Hepatocyte (in vitro differentiated cells): ENCODE results near the gene CCDC157. TPM values are rescaled to one million over a fixed set of nuclear protein-coding genes. Genes with fewer than 3 reads are reported as not detected.

Source experiments
- DNase-seq: peaks from one replicate; pipeline ENCODE4 v3.0.0-alpha.2; 2016; ENCODE audit warnings: low spot score
- H2AFZ ChIP-seq: fragments of 200-600 bp; sonication (generic); 2 replicates; pipeline ENCODE4 v1.6.0; 2016; ENCODE audit warnings: antibody characterized with exemption, mild to moderate bottlenecking
- H3K27ac ChIP-seq: fragments of 200-600 bp; sonication (generic); 2 replicates; pipeline ENCODE4 v1.5.1; 2016; ENCODE audit warnings: mild to moderate bottlenecking
- H3K27me3 ChIP-seq: fragments of 200-600 bp; sonication (generic); 2 replicates; pipeline ENCODE4 v1.6.1; 2016
- H3K36me3 ChIP-seq: fragments of 200-600 bp; sonication (generic); replicated peaks from 2 replicates; pipeline ENCODE4 v1.5.1; 2016; ENCODE audit warnings: low read depth; ENCODE audit not compliant: insufficient read depth
- H3K4me1 ChIP-seq: fragments of 200-600 bp; sonication (generic); 2 replicates; pipeline ENCODE4 v1.5.1; 2016; ENCODE audit warnings: mild to moderate bottlenecking, moderate library complexity; ENCODE audit not compliant: insufficient read depth
- H3K4me2 ChIP-seq: fragments of 200-600 bp; sonication (generic); 2 replicates; pipeline ENCODE4 v1.6.0; 2016
- H3K4me3 ChIP-seq: fragments of 200-600 bp; sonication (generic); 2 replicates; pipeline ENCODE4 v1.5.1; 2016; ENCODE audit warnings: mild to moderate bottlenecking
- H3K79me2 ChIP-seq: fragments of 200-600 bp; sonication (generic); 2 replicates; pipeline ENCODE4 v1.6.0; 2017; ENCODE audit warnings: mild to moderate bottlenecking
- H3K9me2 ChIP-seq: fragments of 200-600 bp; sonication (generic); replicated peaks from 2 replicates; pipeline ENCODE4 v1.6.0; 2017; ENCODE audit warnings: mild to moderate bottlenecking; ENCODE audit not compliant: insufficient read depth
- H3K9me3 ChIP-seq: fragments of 200-600 bp; sonication (generic); 2 replicates; pipeline ENCODE4 v1.5.1; 2016; ENCODE audit warnings: low read depth, mild to moderate bottlenecking
- H4K20me1 ChIP-seq: fragments of 200-600 bp; sonication (generic); 2 replicates; pipeline ENCODE4 v1.6.0; 2016; ENCODE audit warnings: mild to moderate bottlenecking; ENCODE audit not compliant: insufficient read depth, poor library complexity, severe bottlenecking
- CTCF ChIP-seq: fragments of 200-600 bp; sonication (generic); IDR thresholded peaks from 2 replicates; pipeline ENCODE4 v1.5.1; 2016; ENCODE audit warnings: antibody characterized with exemption, mild to moderate bottlenecking; ENCODE audit not compliant: poor library complexity
- EZH2 ChIP-seq: fragments of 200-600 bp; sonication (generic); IDR thresholded peaks from 2 replicates; pipeline ENCODE4 v1.6.1; 2016; ENCODE audit warnings: antibody characterized with exemption, mild to moderate bottlenecking, borderline replicate concordance
- EZH2phosphoT487 ChIP-seq: fragments of 200-600 bp; sonication (generic); IDR thresholded peaks from one replicate; pipeline ENCODE4 v1.6.1; 2018; ENCODE audit warnings: antibody characterized with exemption, mild to moderate bottlenecking, low read depth, moderate library complexity; ENCODE audit not compliant: unreplicated experiment, severe bottlenecking
- WGBS: methylation state at CpG from one replicate; pipeline ENCODE4 v1.1.6; 2016; ENCODE audit warnings: low lambda C conversion rate; ENCODE audit errors: missing lambda C conversion rate; 5-methylcytosine and 5-hydroxymethylcytosine counted together
- polyA plus RNA-seq: library from polyadenylated mRNA; unstranded; fragments of >200 nt; fragmentation: Nextera tagmentation; extraction: Ambion mirVana; gene quantifications from 2 replicates; pipeline ENCODE4 v1.2.1, GENCODE V29; 2016
- total RNA-seq: library from RNA; depleted of rRNA; stranded (reverse); fragments of >200 nt; gene quantifications from 2 replicates; pipeline ENCODE4 v1.2.3, GENCODE V29; 2014

Gene CCDC157
- total and polyA plus RNA-seq, 2 experiments from 2014 or later, result 4.1 to 5.4 TPM

- H3K36me3 ChIP-seq, result no peaks in the 10 kb centered on the region
- H2AFZ ChIP-seq, result no peak overlapping the region
- WGBS, result 92% methylated on average over 5 of the region's 5 CpGs
- H3K9me3 ChIP-seq, result no peaks in the 10 kb centered on the region
- H3K4me2 ChIP-seq, result no peak overlapping the region
- no peak overlapping the region for H3K4me3 ChIP-seq
- no peak overlapping the region for H3K27ac ChIP-seq
- peaks cover 25% of the 10 kb centered on the region for H3K4me1 ChIP-seq
- no peaks in the 10 kb centered on the region for H4K20me1 ChIP-seq
- peaks cover 5% of the 10 kb centered on the region for H3K79me2 ChIP-seq
- no peak for DNase-seq
- no peak for TF ChIP-seq EZH2phosphoT487
- no peak for TF ChIP-seq CTCF
- no peak for TF ChIP-seq EZH2
- H3K9me2 ChIP-seq, result no peaks in the 10 kb centered on the region
- H3K27me3 ChIP-seq, result no peaks in the 10 kb centered on the region
Observed at GRCh38 chr22:30413745-30414524, 57.1 kb downstream of the CCDC157 start.

GRCh38 chr22:30414525-30415047 lies 57.8 kb downstream of the CCDC157 start:
- Histone ChIP-seq H4K20me1 (no peaks in the 10 kb centered on the region), H3K4me2 (no peak overlapping the region), H3K4me1 (peaks cover 32% of the 10 kb centered on the region), H3K4me3 (no peak overlapping the region), H3K36me3 (no peaks in the 10 kb centered on the region), H3K79me2 (peaks cover 5% of the 10 kb centered on the region), H3K27me3 (no peaks in the 10 kb centered on the region), H3K9me2 (no peaks in the 10 kb centered on the region), H2AFZ (no peak overlapping the region), H3K9me3 (no peaks in the 10 kb centered on the region), H3K27ac (no peak overlapping the region)
- DNase-seq, result no peak
- TF ChIP-seq EZH2phosphoT487 (no peak), CTCF (no peak), EZH2 (no peak)
- WGBS, result 85% methylated on average over 4 of the region's 4 CpGs

- Histone ChIP-seq H2AFZ (no peak overlapping the region), H3K4me2 (peak overlapping the region; percentile 21), H3K4me3 (no peak overlapping the region), H3K36me3 (no peaks in the 10 kb centered on the region), H3K9me2 (no peaks in the 10 kb centered on the region), H4K20me1 (no peaks in the 10 kb centered on the region), H3K27me3 (no peaks in the 10 kb centered on the region), H3K9me3 (no peaks in the 10 kb centered on the region), H3K4me1 (peaks cover 50% of the 10 kb centered on the region), H3K79me2 (peaks cover 8% of the 10 kb centered on the region), H3K27ac (peak overlapping the region; percentile 74)
- DNase-seq, result peak; percentile 64
- TF ChIP-seq EZH2phosphoT487, result no peak
- no peak for TF ChIP-seq EZH2
- no peak for TF ChIP-seq CTCF
- 61% methylated on average over 2 of the region's 2 CpGs for WGBS
Observed at GRCh38 chr22:30416403-30416802, 59.6 kb downstream of the CCDC157 start.
